CD4-positive, alpha-beta T cell treated with Interleukin-15 for 1 hour (primary cell): Measurements from ENCODE around the gene STX7.

Experiments
- DNase-seq: peaks from one replicate; pipeline ENCODE4 v3.0.0-alpha.2; 2020

Gene STX7

DNA sequence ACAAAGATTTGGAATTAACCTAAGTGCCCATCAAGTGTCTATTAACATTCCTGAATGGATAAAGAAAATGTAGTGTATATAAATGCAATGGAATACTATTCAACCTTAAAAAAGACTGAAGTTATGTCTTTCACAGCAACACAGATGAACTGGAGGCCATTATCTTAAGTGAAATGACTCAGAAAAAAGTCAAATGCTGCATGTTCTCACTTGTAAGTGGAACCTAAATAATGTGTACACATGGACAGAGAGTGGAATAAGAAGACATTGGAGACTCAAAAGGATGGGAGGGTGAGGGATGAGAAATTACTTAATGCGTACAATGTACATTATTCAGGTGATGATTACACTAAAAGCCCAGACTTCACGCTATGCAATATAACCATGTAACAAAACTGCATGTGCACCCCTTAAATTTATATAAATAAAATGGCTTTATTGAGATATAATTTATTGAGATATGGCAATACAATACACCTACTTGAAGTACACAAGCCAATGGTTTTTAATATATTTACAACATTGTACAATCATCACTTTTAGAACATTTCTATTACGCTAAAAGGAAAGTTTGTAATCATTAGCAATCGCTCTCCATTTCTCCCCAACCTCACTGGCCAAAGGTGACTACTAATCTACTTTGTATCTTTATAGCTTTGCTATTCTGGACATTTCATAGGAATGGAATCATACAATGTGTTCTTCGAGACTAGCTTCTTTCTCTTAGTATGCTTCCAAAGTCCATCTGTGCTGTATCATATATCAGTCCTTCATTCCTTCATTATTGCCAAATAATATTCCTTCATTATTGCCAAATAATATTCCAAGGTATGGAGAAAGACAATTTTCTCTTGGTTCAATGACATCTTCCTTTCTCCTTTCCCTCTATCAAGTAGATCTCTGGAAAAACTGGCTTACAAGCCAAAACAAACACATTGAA, 5.8 kb downstream of the STX7 start:
- no peak for DNase-seq

DNA sequence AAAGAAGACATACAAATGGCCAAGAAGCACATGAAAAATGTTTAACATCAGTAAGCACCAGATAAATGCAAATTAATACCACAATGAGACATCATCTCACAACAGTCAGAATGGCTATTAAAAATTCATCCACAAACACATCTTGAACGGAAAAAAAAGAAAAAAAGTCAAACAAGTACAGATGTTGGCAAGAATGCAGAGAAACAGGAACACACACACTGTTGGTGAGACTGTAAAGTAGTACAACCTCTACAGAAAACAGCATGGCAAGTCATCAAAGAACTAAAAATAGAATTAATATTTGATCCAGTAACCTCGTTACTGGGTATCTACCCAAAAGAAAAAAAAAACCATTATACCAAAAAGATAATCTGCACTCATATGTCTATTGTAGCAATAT, 6.5 kb downstream of the STX7 start:
- no peak for DNase-seq

DNA sequence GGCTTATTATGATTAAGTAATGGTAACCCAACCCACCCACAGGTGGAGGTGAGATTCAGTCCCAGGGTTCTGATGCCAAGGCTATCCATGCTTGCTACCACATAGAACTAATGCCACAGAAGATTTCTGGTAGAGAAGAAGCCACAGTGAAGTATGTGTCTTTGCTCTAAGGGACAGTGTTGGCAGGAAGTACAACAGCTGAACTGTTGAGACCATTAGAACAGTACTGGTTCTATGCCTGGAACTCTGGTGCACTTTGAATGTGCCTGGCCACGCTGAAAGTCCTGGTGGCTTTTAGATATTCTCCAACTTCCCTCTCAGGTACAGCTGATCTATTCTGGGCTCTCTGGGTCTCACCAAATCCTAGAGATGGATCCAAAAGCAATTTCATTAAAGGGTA, 7.8 kb downstream of the STX7 start:
- no peak for DNase-seq

DNA sequence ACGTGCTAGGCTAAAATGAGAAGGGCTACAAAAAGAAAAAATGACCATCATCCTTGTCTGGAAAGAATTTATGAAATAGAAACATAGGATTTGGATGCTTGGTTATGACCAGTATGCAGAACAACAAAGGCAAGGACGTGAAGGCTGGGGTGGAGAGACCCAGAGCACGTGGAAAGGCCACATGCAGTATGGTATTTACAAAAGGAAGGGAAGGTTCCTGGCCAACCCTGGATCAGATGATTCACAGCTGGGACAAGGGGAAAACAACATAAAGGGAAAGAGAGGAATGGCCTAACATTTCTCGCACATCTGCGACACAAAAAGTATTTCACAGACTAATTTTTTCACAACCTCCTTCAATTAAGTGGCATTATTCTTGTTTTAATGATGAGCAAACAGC, 8.2 kb downstream of the STX7 start:
- no peak for DNase-seq

DNA sequence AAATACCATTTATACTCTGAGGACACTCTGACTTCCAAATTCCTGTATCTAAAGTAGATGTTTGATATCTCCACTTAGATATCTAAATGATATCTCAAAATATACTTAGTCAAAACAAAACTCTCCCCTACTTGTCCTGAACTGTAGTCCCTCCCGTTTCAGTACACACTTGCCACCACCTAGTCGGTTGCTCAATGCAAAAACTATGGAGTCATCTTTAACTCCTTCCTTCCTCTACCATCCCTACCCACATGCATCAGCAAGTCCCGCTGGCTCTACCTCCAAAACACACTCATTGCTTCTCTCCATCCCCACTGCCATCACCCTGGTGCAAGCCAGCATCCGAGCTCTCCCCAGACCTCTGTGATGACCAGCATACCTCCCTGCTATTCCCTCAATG, 13.2 kb downstream of the STX7 start:
- no peak for DNase-seq

DNA sequence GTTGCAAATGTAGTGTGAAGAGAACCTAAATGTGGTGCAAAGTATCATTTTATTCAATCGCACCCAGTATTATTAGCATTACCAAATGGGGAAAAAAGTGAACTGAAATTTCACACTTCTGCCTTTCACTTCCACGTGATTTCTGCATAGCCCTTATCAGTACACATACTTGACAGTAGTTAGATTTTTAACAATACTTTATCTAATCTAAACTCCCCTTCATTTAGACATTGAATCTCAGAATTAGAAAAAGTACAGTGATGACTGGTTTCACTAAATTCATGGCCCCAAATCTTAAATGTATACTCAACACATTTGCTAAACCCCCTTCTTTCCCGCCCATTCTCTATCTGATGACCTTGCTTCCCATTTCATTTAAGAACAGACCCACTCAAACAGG, 14.3 kb downstream of the STX7 start:
- no peak for DNase-seq

DNA sequence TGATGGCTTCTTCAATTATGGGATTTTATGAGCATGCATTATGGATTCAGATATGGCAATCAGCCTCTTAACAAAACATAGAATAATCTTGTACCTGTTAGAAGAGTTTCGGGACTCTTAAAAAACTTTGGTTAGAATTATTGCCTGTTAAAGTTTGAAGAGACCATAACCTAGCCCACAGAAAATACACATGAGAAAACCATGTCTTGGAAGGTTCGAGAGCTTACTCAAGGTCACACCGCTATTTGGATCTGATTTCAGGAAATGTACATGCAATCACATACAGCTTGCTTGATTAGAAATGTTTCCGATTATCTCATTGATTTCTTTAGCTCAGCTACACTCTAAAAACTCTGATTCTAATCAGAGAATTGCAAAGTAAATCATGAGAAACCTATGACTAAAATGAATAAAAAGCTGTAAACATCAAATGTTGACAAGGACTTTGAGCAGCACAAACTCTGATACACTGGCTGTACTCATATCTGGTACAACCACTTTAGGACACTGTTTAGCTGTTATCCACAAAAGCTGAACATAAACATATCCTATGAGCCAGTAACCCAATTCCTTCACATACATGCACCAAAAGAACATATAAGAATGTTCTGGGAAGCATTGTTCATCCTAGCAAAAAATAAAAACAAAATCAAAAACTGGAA, 16.3 kb downstream of the STX7 start:
- no peak for DNase-seq

DNA sequence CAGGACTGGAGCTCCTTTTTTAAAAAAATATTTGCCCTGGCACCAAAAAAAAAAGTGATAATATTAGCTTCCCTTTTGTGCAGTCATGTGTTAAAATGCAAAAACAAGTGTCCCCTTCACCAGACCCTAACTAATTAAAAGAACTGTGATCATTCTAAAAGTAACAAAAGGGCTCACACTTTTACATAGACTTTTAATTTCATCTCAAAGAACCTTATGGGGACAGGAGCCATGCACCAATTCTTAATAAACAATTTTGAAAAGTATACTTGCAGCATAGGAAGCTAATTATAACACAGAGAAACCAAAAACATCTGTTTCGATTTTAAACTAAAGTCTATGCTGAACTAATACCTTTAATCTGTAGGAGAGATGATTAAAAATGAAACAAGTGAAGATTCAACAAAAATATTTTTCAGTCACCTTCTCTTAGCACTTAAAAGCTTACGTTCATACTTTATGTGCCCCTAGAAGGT, 17.3 kb downstream of the STX7 start:
- no peak for DNase-seq

DNA sequence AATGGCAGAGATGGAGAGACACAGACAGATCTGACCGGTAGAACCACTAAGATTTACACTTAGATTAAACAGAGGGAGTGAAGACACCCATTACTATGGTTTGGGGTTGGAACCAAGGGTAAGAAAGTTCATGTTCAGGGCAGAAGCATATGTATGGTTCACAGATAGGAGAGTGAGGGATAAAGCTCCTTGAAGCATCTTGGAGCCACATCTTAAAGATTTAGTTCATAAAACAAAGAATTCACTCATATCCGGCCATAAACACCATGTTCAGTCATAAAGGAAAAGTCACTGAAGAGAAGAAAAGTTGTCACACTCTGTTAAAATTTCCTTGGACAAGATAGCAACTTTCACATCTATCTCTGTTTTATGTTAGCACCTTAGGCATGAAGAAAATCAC, 18.0 kb downstream of the STX7 start:
- no peak for DNase-seq

DNA sequence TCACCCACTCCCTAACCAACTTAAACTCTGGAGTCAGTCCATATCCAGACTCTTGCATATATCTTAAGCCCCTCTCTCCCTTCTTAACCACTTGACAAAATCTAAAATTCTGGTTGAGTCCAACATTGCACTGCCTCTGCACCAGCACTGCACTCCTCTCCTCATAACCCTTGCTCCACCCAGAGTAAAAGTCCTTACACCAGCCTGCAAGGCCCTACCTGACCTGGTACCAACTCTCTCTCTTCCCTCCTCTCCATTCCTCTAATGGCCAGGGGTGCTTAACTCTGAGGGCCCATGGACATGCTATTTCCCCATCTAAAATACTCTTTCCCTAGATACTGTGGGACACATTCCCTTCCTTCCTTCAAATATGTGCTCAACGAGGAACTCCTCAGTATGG, 21.0 kb downstream of the STX7 start:
- no peak for DNase-seq

DNA sequence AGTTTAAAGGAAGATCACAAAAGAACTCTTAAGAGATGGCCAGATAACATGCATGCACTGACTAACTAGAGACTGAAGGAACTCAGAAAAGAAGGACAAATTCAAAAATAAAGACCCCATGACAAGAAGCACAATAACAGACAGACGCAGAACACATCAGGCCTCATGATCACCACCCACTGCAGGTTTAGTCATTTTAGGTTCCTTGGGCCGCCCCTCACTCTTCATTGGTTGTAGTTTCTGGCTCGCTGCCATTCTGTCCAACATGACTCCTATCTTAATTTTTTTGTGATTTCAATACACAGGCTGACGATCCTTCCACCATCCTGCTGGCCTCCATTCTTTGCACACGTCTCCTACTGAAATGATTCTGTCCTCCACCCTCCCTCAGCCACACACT, 21.6 kb downstream of the STX7 start:
- no peak for DNase-seq

DNA sequence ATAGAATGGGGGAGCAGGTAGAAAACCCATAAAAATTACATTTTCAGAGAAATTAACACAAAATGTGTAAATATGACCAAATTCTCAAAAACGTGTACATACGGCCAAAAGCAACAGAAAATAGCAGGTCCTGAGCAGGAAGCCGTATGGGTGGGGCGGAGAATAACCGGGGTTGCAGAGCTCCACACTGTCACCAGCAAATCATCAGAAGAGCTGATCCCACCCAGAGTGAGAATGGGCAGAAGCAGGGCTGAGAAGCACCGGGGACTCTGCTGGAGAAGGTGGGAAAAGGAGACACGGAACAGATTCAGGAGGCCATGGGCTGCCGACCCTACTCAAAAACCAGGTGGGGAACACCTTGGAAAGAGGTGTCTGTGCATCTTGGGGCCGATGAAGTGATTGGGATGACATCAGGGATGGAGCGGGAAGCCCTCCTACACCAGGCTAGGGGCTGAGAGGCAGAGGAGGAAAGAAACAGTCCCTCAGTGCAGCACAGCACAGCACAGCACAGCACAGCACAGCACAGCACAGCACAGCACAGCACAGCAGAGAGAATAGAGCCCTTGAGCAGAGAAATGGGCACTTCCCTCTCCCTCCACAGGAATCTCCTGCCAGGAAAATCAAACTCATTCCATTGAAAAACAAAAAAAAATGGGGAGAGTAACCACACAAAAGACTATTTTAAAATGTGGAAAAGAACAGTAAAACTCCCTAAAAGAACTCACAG, 22.3 kb downstream of the STX7 start:
- DNase-seq = no peak

DNA sequence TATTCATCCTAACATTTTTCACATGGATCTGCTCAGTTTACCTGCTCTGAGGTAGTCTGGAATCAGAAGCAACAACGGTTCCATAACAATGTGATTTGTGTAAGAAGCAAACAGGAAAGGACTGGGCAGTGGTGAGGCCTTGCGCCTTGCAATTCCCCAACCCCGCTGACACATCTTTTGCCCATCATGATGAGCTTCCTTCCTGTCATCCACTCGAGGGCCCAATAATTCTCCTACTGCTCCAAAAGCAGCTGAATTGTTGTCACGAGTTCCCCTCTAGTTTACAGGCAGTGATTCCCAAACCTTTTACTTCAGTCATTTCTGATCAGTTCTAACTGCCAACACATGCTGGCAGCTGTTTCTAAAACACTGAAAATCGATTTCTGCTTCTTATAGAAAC, 22.9 kb downstream of the STX7 start:
- no peak for DNase-seq

DNA sequence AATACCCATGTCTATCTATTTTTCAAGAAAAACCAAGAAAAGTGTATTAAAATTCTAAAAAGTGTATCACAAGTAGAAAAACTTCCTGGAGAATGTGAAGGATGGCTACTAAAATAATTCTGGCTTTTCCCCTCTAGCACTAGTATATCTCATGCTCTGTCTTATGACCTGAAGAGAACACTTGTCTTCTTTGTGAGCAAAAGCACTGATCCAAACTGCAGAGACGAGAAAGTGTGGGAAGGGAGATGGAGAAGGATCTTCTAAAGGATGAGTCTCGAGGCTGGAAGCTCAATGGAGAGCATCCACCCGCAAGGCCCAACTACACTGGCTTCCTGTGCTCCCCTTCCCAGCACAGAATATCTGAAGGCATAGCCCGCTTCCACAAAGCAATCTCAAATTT, 23.5 kb downstream of the STX7 start:
- DNase-seq = no peak

DNA sequence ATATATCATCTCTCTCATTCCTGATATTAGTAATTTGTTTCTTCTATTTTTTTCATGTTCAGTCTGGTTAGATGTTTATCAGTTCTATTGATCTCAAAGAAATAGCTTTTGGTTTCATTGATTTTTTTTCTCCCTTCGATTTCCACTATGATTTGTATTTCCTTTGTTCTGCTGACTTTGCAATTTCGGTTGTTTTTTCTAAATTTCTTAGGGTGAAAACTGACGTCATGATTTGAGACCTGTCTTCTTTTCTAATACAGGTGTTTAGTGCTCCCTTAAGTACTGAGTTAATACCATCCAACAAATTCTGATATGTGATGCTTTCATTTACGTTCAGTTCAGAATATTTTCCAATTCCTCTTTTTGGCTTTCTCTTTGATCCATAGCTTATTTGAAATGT, 25.2 kb downstream of the STX7 start:
- DNase-seq = no peak

DNA sequence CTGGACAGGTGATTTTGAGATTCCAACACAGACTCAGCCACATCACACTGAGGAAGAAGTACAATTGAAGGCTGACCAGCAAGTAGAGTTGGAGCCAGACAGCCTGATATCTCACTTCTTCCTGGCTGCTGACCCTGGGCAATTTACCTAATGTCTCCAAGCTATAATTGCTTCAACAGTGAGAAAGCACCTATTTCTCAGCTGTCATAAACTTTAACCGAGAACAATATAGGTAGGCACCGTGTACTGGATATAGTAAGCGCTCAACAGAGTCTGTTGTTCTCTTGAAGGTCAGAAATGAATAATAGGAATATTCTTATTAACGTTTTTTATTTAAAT, 28.3 kb downstream of the STX7 start:
- no peak for DNase-seq

DNA sequence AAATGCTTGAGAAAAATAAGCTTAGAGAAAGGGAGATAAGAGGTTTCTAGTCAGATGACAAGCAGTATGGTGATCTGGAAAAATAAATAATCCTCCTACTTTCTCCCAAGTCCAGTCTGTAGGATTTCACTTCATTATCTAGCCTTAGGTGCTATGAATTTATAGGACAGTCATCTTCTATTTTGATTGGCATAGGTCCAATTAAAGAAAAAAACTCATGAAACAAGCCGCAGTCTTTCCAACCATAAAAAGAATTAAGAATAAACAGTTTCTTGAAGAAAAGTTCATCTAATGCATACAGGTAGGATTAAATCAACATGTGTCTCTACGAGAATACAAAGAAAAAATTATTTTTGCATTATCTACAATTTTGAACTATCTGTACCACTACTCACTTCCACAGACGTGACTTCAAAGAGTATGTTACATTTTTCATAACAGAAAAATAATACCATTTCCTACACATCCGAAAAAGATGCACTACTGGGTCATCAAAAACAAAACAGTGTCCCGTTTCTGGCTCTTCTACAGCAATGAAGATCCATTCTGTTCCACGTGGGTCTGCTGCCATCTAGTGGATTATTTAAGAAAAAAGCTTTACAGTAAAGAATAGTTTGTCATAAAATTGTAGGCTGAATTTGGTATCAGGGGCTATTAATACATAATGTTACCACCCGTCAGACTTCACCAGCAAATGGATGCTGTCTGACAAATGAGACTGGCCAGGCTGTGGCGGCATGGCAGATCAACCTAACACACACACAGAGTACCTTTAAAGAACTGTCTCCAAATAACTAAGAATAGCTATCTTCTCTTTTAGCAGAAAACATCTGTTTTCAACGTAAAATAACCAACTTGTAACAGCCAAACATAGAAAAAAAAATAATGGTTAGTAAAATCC, 28.9 kb downstream of the STX7 start:
- DNase-seq = no peak

DNA sequence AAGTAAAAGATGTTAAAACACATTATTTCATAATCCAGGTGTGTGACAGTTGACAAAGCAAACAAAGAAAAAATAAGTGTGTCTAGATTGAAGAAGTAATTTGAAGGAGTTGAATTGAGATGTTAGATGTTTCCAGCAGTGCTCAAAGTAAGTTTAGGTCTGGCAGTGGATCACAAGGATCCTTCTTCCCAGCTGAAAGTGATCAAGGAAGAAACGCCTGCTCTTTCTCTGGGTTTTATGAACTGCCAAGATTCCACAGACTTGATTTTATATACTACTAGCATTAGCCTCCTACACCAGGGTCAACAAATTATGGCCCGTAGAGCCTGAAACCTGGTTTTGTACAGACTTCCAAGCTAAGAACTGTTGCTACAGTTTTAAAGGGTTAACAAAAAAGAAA, 30.3 kb downstream of the STX7 start:
- DNase-seq = no peak

DNA sequence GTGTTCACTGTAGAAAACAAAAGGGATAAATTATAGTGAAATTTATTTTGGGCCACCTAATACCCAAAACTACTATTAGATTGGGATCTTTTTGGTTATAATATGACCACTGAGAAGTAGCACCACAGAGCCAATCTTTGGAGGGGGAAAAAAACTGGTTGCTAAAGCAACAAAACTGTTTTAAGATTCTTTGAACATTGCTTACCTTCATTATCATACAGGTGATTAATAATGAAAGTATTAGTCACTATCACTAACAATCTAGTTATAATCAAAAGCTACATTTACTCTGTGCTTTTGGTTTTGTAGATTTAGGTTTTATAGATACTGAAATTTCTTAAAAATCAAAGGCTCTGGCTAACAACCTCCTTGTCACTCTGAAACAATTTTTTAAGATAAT, 31.7 kb downstream of the STX7 start:
- DNase-seq = no peak

DNA sequence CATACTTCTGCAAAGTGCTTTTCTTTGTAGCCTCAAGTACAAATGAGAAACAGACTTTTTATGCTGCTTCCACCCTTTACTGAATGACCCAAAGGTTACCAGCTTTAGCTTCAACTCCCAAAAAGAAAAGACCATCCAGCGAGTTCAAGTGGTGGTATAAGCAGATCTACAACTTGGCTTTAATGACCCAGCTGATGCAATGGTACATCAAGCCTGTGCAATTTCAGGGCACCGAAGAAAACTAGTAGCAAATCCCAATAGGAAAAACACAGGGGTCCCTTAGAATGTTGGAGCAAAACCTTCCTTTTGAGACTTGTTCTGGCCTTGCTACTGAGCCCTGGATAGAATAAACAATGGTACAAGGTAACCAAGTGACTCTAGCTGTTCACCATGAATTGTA, 33.8 kb downstream of the STX7 start:
- no peak for DNase-seq

DNA sequence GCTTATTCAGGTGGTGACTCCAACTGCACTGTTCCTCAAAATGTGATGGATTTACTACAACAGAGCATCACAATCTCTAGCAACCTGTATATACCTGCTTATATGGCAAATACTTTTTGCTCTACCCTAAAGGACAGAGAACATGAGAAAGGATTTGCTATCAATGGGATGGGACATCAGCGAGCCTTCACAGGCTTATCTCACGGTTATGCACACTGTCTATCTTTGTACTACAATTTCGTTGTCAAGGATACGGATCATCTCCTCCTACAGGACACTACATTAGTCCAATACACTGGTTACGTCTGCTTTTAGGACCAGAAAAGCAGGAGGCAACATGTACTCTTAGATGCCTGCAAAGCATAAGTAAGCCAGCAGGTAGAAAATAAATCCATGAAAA, 34.2 kb downstream of the STX7 start:
- no peak for DNase-seq

DNA sequence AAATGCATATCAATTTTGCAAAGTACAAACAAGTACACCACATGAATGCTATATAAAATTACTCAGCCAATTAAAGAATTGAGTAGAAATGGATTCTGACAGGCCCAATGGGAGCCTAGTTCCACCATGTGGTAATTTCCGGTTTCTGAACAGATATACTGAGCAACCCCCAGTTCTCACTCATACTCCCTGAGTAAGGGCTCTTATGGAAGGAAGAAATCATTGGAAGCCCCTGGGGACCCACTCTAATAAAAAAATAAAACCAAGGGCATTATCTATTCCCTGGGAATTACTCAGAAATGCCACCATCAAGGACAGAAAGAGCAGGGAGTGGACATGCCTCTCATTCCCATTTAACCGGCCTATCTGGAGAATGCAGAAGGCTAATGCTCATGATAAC, 34.6 kb downstream of the STX7 start:
- no peak for DNase-seq

DNA sequence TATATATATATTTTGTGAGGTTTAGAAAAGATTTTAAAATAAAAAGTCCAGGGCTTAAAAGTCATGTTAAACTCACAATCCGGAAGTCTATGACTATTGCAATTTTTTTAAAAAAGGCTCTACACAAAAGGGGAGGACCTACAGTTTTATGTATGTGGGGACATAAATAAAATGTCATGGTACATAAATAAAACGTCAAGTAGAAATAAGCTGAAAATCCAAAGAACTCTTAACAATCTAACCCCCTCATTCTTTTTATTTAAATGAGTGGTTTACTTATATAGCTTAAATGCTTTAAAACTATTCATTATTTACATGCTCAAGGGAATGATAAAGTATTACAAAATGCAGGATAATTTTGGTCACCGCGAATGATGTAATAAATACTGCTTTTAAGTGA, 36.2 kb downstream of the STX7 start:
- DNase-seq = no peak
